HG03439 (cell line): ENCODE data around the gene GHSR.

ENCODE experiments used
- ATAC-seq: cut with Tn5 transposase; IDR thresholded peaks from one replicate; pipeline ENCODE4 v1.9.1; 2021; ENCODE audit warnings: mild to moderate bottlenecking, moderate library complexity; ENCODE audit not compliant: unreplicated experiment

Gene GHSR

GRCh38 chr3:172438186-172438585 lies 10.1 kb downstream of the GHSR start:
- ATAC-seq = no peak

- no peak for ATAC-seq
Observed at GRCh38 chr3:172437713-172438112, 10.5 kb downstream of the GHSR start.

GRCh38 chr3:172415323-172415722 lies 32.9 kb downstream of the GHSR start:
- ATAC-seq = no peak

GRCh38 chr3:172411478-172411947 lies 36.7 kb downstream of the GHSR start:
- no peak for ATAC-seq

- no peak for ATAC-seq
Observed at GRCh38 chr3:172410702-172411477, 37.4 kb downstream of the GHSR start.

- ATAC-seq = no peak
Observed at GRCh38 chr3:172407872-172408271, 40.4 kb downstream of the GHSR start.

- no peak for ATAC-seq
Observed at GRCh38 chr3:172405914-172406313, 42.3 kb downstream of the GHSR start.

GRCh38 chr3:172404237-172404962 lies 43.9 kb downstream of the GHSR start:
- no peak for ATAC-seq

- no peak for ATAC-seq
Observed at GRCh38 chr3:172402892-172403643, 45.2 kb downstream of the GHSR start.

- ATAC-seq = no peak
Observed at GRCh38 chr3:172402090-172402489, 46.2 kb downstream of the GHSR start.

- ATAC-seq = no peak
Observed at GRCh38 chr3:172398484-172398883, 49.8 kb downstream of the GHSR start.

- no peak for ATAC-seq
Observed at GRCh38 chr3:172397716-172398405, 50.4 kb downstream of the GHSR start.

- ATAC-seq = no peak
Observed at GRCh38 chr3:172396400-172396799, 51.9 kb downstream of the GHSR start.

- ATAC-seq = no peak
Observed at GRCh38 chr3:172394692-172395091, 53.6 kb downstream of the GHSR start.
